K562 (cell line): ENCODE results near the gene STAMBPL1. TPM values are rescaled to one million over a fixed set of nuclear protein-coding genes. Genes with fewer than 3 reads are reported as not detected.

Experiments used
- ATAC-seq: fragments of 200-7000 bp; cut with Tn5 transposase; 3 replicates; pipeline ENCODE4 v1.9.1; 2020; ENCODE audit warnings: moderate library complexity
- BruUV-seq: library from RNA; stranded (reverse); fragments of 400-500 nt; replicated peaks from 2 replicates; lab custom pipeline; 2021; lab: Mats Ljungman, UMichigan
- CTCF ChIA-PET: fragments of 300-600 bp; formaldehyde crosslinking; extraction: SDS; loops from one replicate; lab custom pipeline; 2021; ENCODE audit warnings: low intra/inter-chr PET ratio; lab: Yijun Ruan, JAX
- POLR2A ChIA-PET: fragments of 300-600, 350-650 bp; sonication (Branson Sonifier 250); formaldehyde crosslinking; extraction: SDS; loops from one replicate; lab custom pipeline; 2021; ENCODE audit warnings: antibody characterized with exemption, inconsistent platforms; lab: Yijun Ruan, JAX
- DNase-seq, 4 experiments: peaks; one replicate each; pipeline versions ENCODE4 v3.0.0 to v3.0.0-alpha.2; 2011 to 2018; ENCODE audit warnings: low spot score in 3 of 4, mixed read lengths in 3 of 4; ENCODE audit errors: extremely low read depth in 1 of 4
- FAIRE-seq: peaks from 2 replicates; lab custom pipeline; 2011; peaks lifted over from hg19 to GRCh38; lab: Jason Lieb, UNC
- H2AFZ ChIP-seq: 2 replicates; pipeline ENCODE4 v1.6.0; 2011; ENCODE audit warnings: low read depth, low read length, control low read depth, inconsistent platforms
- H3K27ac ChIP-seq: fragments of 200-600 bp; 3 replicates; pipeline ENCODE4 v1.8.0; 2011; ENCODE audit warnings: low read depth, mild to moderate bottlenecking, control low read depth, inconsistent platforms, low read length, moderate library complexity, mixed read lengths; ENCODE audit errors: extremely low read depth
- H3K27me3 ChIP-seq, 2 experiments: fragments of 300-600 bp in 1 of 2; 2 replicates in 1 of 2; 3 replicates in 1 of 2; pipeline versions ENCODE4 v1.6.0 to v1.8.0; 2011; ENCODE audit warnings: inconsistent platforms in 2 of 2, low read length in 2 of 2, mild to moderate bottlenecking in 1 of 2, mixed read lengths in 1 of 2, moderate library complexity in 1 of 2; ENCODE audit not compliant: control insufficient read depth in 2 of 2, insufficient read depth in 2 of 2
- H3K36me3 ChIP-seq: fragments of 300-600 bp; 3 replicates; pipeline ENCODE4 v1.8.0; 2011; ENCODE audit warnings: mild to moderate bottlenecking, low read length, inconsistent platforms; ENCODE audit not compliant: control insufficient read depth, insufficient read depth
- H3K4me1 ChIP-seq, 2 experiments: fragments of 200-600 bp in 1 of 2; replicated peaks in 1 of 2; 2 replicates in 1 of 2; 3 replicates in 1 of 2; pipeline versions ENCODE4 v1.5.1 to v1.8.0; 2011; ENCODE audit warnings: inconsistent platforms in 2 of 2, low read length in 2 of 2, mild to moderate bottlenecking in 1 of 2, mixed read lengths in 1 of 2, moderate library complexity in 1 of 2; ENCODE audit not compliant: control insufficient read depth in 2 of 2, insufficient read depth in 2 of 2
- H3K4me2 ChIP-seq: 2 replicates; pipeline ENCODE4 v1.6.1; 2011; ENCODE audit warnings: low read length, control low read depth, inconsistent platforms, mixed read lengths; ENCODE audit not compliant: insufficient read depth
- H3K4me3 ChIP-seq: fragments of 200-600 bp; sonication (generic), shearing (Covaris generic); 2 replicates; pipeline ENCODE4 v1.5.1; 2016; ENCODE audit warnings: control low read depth, inconsistent platforms
- H3K79me2 ChIP-seq: fragments of 200-600 bp; 3 replicates; pipeline ENCODE4 v1.8.0; 2011; ENCODE audit warnings: low read length, inconsistent platforms; ENCODE audit not compliant: control insufficient read depth, insufficient read depth
- H3K9ac ChIP-seq, 2 experiments: 2 replicates each; pipeline versions ENCODE4 v1.6.0 to v1.6.1; 2011; ENCODE audit warnings: low read depth in 2 of 2, low read length in 2 of 2, control low read depth in 1 of 2, inconsistent platforms in 1 of 2, mild to moderate bottlenecking in 1 of 2, mixed read lengths in 1 of 2; ENCODE audit not compliant: insufficient read depth in 1 of 2
- H3K9me1 ChIP-seq: one replicate; pipeline ENCODE4 v1.6.0; 2011; ENCODE audit warnings: inconsistent platforms, mild to moderate bottlenecking, low read length, moderate library complexity; ENCODE audit not compliant: control insufficient read depth, insufficient read depth
- H3K9me3 ChIP-seq: replicated peaks from 2 replicates; pipeline ENCODE4 v1.5.1; 2011; ENCODE audit warnings: low read depth, low read length, inconsistent platforms; ENCODE audit not compliant: control insufficient read depth, insufficient read depth
- H4K20me1 ChIP-seq: replicated peaks from 2 replicates; pipeline ENCODE4 v1.6.1; 2011; ENCODE audit warnings: low read length, inconsistent platforms, mixed read lengths; ENCODE audit not compliant: control insufficient read depth, insufficient read depth
- ARID2 ChIP-seq: fragments of 450-650 bp; IDR thresholded peaks from 2 replicates; pipeline ENCODE4 v1.6.1; 2017; ENCODE audit warnings: antibody characterized with exemption, mild to moderate bottlenecking
- CBFA2T3 ChIP-seq: fragments of 450-650 bp; IDR thresholded peaks from 2 replicates; pipeline ENCODE4 v1.6.1; 2017
- MIER1 ChIP-seq: fragments of 450-650 bp; IDR thresholded peaks from 2 replicates; pipeline ENCODE4 v1.6.1; 2016; ENCODE audit warnings: antibody characterized with exemption, mild to moderate bottlenecking, low read depth
- THRB ChIP-seq: fragments of 450-650 bp; formaldehyde crosslinking; conservative IDR thresholded peaks from 2 replicates; pipeline ENCODE4 v1.4.0; 2022; ENCODE audit warnings: mild to moderate bottlenecking, missing genetic modification characterization
- ZBED1 ChIP-seq: IDR thresholded peaks from 2 replicates; pipeline ENCODE4 v1.6.1; 2014
- ZNF407 ChIP-seq: fragments of 450-650 bp; IDR thresholded peaks from 2 replicates; pipeline ENCODE4 v1.6.1; 2016; ENCODE audit warnings: low read depth
- ZNF57 ChIP-seq: fragments of 450-650 bp; formaldehyde crosslinking; IDR thresholded peaks from 2 replicates; pipeline ENCODE4 v1.4.0; 2020; ENCODE audit warnings: mild to moderate bottlenecking, moderate library complexity
- ZNF830 ChIP-seq: fragments of 250-450 bp; sonication (Bioruptor Pico); IDR thresholded peaks from 2 replicates; pipeline ENCODE4 v1.5.0; 2021; ENCODE audit warnings: mild to moderate bottlenecking
- WGBS: fragments of 100-300 bp; shearing (Covaris generic); methylation state at CpG from one replicate; pipeline ENCODE4 v1.1.6; 2016; ENCODE audit warnings: low coverage, mixed read lengths; ENCODE audit not compliant: insufficient coverage; ENCODE audit errors: missing lambda C conversion rate; 5-methylcytosine and 5-hydroxymethylcytosine counted together
- in situ Hi-C: fragments of 300-500 bp; cut with MboI; formaldehyde crosslinking; loops from 4 replicates; pipeline ENCODE4 v1.15.0; 2018; ENCODE audit warnings: inconsistent platforms, mixed read lengths
- intact Hi-C: fragments of 100-400 bp; cut with micrococcal nuclease; formaldehyde crosslinking; loops from 2 replicates; pipeline ENCODE4 v1.14.2; 2022
- polyA plus RNA-seq, 8 experiments: library from polyadenylated mRNA; depleted of rRNA in 4 of 8; stranded (reverse) in 5 of 8; unstranded in 3 of 8; fragments of >200 nt; fragmentation: Nextera tagmentation in 2 of 8; fragmentation: Illumina TruSeq in 1 of 8; extraction: Ambion mirVana in 2 of 8; extraction: Trizol in 1 of 8; gene quantifications; 2 replicates each; pipeline versions ENCODE4 v1.2.1 to v1.2.3, GENCODE V29; 2011 to 2014; ENCODE audit warnings: inconsistent platforms in 1 of 8, missing spikeins in 1 of 8
- total RNA-seq, 7 experiments: library from RNA; depleted of rRNA in 6 of 7; stranded (reverse); fragments of >200 nt in 6 of 7; fragmentation: Illumina TruSeq in 2 of 7; extraction: Trizol in 2 of 7; gene quantifications; 2 replicates each; pipeline versions ENCODE4 v1.2.1 to v1.2.3, GENCODE V29; 2011 to 2021; ENCODE audit warnings: low replicate concordance in 1 of 7
- TF ChIP-seq, protein P1 (sequence below), 2 experiments: fragments of 150-350 bp in 1 of 2; IDR thresholded peaks; 2 replicates each; pipeline ENCODE4 v1.6.1; 2012 to 2016; ENCODE audit warnings: low read depth in 2 of 2, low read length in 2 of 2, mild to moderate bottlenecking in 1 of 2, moderate library complexity in 1 of 2

Gene STAMBPL1
- total and polyA plus RNA-seq, 9 of the 15 experiments (the other 6 are each of a cell fraction or from before 2014, with no cell fraction given), result 0.09 TPM; not detected in 8

DNA sequence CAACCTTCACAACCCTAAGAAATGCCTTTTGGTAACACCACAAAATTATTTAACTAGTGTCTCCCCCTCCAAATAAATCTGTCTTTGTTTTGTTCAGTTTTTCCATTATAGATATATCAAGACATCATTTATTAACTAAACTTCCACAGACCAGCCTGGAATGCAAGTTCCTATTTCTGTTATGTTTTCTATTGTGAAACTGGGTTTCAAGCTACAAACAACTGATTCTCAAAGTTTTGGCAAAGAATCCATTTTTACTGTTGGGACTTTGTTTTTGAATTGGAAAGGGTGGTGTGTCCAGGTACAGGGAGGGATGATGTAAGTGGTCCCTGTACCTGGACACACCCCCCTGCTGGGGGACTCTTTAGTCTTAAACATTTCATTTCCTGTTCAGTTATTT is 36.2 kb downstream of the STAMBPL1 start (continued):
- TF ChIP-seq ZNF407, result no peak

GRCh38 chr10:88916986-88917385 is 36.9 kb downstream of the STAMBPL1 start:
- no peaks in the 10 kb centered on the region for H4K20me1 ChIP-seq
- BruUV-seq, result no TSS peak
- H3K9me3 ChIP-seq, result no peaks in the 10 kb centered on the region
- no peaks in the 10 kb centered on the region for H3K9me1 ChIP-seq
- H3K36me3 ChIP-seq, result no peaks in the 10 kb centered on the region
- in situ Hi-C loops (no loop called here), intact Hi-C loops (no loop called here)
- DNase-seq (no peak), ATAC-seq (no peak), FAIRE-seq (no peak)
- CTCF ChIA-PET, result no interaction called here
- 4% methylated on average over 3 of the region's 3 CpGs for WGBS
- no peaks in the 10 kb centered on the region for H3K27me3 ChIP-seq
- no peaks in the 10 kb centered on the region for H3K79me2 ChIP-seq
- H2AFZ ChIP-seq, result no peak overlapping the region
- H3K9ac ChIP-seq, result no peak overlapping the region
- H3K4me2 ChIP-seq, result no peak overlapping the region
- H3K4me1 ChIP-seq, result no peaks in the 10 kb centered on the region
- POLR2A ChIA-PET, result no interaction called here
- no peak overlapping the region for H3K27ac ChIP-seq
- no peak overlapping the region for H3K4me3 ChIP-seq
- TF ChIP-seq ARID2, result no peak
- TF ChIP-seq, protein P1, sequence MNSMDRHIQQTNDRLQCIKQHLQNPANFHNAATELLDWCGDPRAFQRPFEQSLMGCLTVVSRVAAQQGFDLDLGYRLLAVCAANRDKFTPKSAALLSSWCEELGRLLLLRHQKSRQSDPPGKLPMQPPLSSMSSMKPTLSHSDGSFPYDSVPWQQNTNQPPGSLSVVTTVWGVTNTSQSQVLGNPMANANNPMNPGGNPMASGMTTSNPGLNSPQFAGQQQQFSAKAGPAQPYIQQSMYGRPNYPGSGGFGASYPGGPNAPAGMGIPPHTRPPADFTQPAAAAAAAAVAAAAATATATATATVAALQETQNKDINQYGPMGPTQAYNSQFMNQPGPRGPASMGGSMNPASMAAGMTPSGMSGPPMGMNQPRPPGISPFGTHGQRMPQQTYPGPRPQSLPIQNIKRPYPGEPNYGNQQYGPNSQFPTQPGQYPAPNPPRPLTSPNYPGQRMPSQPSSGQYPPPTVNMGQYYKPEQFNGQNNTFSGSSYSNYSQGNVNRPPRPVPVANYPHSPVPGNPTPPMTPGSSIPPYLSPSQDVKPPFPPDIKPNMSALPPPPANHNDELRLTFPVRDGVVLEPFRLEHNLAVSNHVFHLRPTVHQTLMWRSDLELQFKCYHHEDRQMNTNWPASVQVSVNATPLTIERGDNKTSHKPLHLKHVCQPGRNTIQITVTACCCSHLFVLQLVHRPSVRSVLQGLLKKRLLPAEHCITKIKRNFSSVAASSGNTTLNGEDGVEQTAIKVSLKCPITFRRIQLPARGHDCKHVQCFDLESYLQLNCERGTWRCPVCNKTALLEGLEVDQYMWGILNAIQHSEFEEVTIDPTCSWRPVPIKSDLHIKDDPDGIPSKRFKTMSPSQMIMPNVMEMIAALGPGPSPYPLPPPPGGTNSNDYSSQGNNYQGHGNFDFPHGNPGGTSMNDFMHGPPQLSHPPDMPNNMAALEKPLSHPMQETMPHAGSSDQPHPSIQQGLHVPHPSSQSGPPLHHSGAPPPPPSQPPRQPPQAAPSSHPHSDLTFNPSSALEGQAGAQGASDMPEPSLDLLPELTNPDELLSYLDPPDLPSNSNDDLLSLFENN (IDR thresholded peaks at IDR 0.05; ENCODE audit: low read depth in 2 of 2, low read length in 2 of 2), result no peak
- TF ChIP-seq ZNF57 (CRISPR knock-in tag), result no peak
- no peak for TF ChIP-seq ZBED1
- TF ChIP-seq CBFA2T3, result no peak
- no peak for TF ChIP-seq ZNF830 (CRISPR knock-in tag)
- TF ChIP-seq MIER1, result no peak
- TF ChIP-seq THRB, result no peak
